Astrocyte (in vitro differentiated cells and primary cell): ENCODE data around the gene RGS17. TPM values are rescaled to one million over a fixed set of nuclear protein-coding genes. Genes with fewer than 3 reads are reported as not detected.

Experiments used
- DNase-seq: peaks from one replicate; pipeline ENCODE4 v3.0.0-alpha.2; 2010; ENCODE audit warnings: low read depth
- FAIRE-seq: peaks from 2 replicates; lab custom pipeline; 2011; peaks lifted over from hg19 to GRCh38; lab: Jason Lieb, UNC
- H2AFZ ChIP-seq: 2 replicates; pipeline ENCODE4 v1.6.0; 2012; ENCODE audit warnings: low read depth, low read length, inconsistent platforms
- H3K27ac ChIP-seq: 2 replicates; pipeline ENCODE4 v1.5.1; 2011; ENCODE audit warnings: low read depth, low read length, inconsistent platforms
- H3K27me3 ChIP-seq: 2 replicates; pipeline ENCODE4 v1.6.0; 2011; ENCODE audit warnings: low read length, inconsistent platforms; ENCODE audit not compliant: insufficient read depth
- H3K36me3 ChIP-seq: 2 replicates; pipeline ENCODE4 v1.5.1; 2011; ENCODE audit warnings: low read length, inconsistent platforms; ENCODE audit not compliant: insufficient read depth
- H3K4me1 ChIP-seq: 2 replicates; pipeline ENCODE4 v1.5.1; 2011; ENCODE audit warnings: low read length, inconsistent platforms; ENCODE audit not compliant: insufficient read depth
- H3K4me2 ChIP-seq: 2 replicates; pipeline ENCODE4 v1.6.0; 2012; ENCODE audit warnings: low read length, inconsistent platforms
- H3K4me3 ChIP-seq: 2 replicates; pipeline ENCODE4 v1.5.1; 2011; ENCODE audit warnings: low read depth, mild to moderate bottlenecking, low read length, inconsistent platforms; ENCODE audit not compliant: insufficient read depth
- H3K79me2 ChIP-seq: 2 replicates; pipeline ENCODE4 v1.6.0; 2012; ENCODE audit warnings: mild to moderate bottlenecking, low read length, inconsistent platforms; ENCODE audit not compliant: insufficient read depth
- H3K9ac ChIP-seq: 2 replicates; pipeline ENCODE4 v1.6.0; 2012; ENCODE audit warnings: mild to moderate bottlenecking, low read length, inconsistent platforms
- H3K9me3 ChIP-seq: 2 replicates; pipeline ENCODE4 v1.5.1; 2012; ENCODE audit warnings: low read depth, mild to moderate bottlenecking, low read length, inconsistent platforms; ENCODE audit not compliant: insufficient read depth
- H4K20me1 ChIP-seq: 2 replicates; pipeline ENCODE4 v1.6.0; 2012; ENCODE audit warnings: low read length, inconsistent platforms; ENCODE audit not compliant: insufficient read depth
- H3K27ac Mint-ChIP-seq: one replicate; pipeline ENCODE4 v1.8.0; 2021; ENCODE audit warnings: mild to moderate bottlenecking, mixed read lengths; ENCODE audit not compliant: unreplicated experiment
- H3K27me3 Mint-ChIP-seq: one replicate; pipeline ENCODE4 v1.8.0; 2021; ENCODE audit warnings: low read depth, mixed read lengths; ENCODE audit not compliant: unreplicated experiment
- H3K36me3 Mint-ChIP-seq: one replicate; pipeline ENCODE4 v1.8.0; 2021; ENCODE audit warnings: low read depth, mixed read lengths; ENCODE audit not compliant: unreplicated experiment
- H3K4me1 Mint-ChIP-seq: one replicate; pipeline ENCODE4 v1.8.0; 2021; ENCODE audit warnings: low read depth, mixed read lengths; ENCODE audit not compliant: unreplicated experiment
- H3K4me3 Mint-ChIP-seq: one replicate; pipeline ENCODE4 v1.8.0; 2021; ENCODE audit warnings: mild to moderate bottlenecking, moderate library complexity, mixed read lengths; ENCODE audit not compliant: unreplicated experiment
- H3K9me3 Mint-ChIP-seq: one replicate; pipeline ENCODE4 v1.8.0; 2021; ENCODE audit warnings: mild to moderate bottlenecking, mixed read lengths; ENCODE audit not compliant: unreplicated experiment
- CTCF ChIP-seq: IDR thresholded peaks from 2 replicates; pipeline ENCODE4 v1.5.1; 2011; ENCODE audit warnings: low read depth, mild to moderate bottlenecking, inconsistent platforms, low read length, moderate library complexity; ENCODE audit not compliant: insufficient read depth
- EZH2 ChIP-seq: IDR thresholded peaks from 2 replicates; pipeline ENCODE4 v1.6.1; 2012; ENCODE audit warnings: mild to moderate bottlenecking, low read length, inconsistent platforms; ENCODE audit not compliant: insufficient read depth
- total RNA-seq: library from RNA; stranded (reverse); gene quantifications from 2 replicates; pipeline ENCODE4 v1.2.1, GENCODE V29; 2021

The RGS17 gene
- total RNA-seq, 1 donor from 2014 or later = 3.4 TPM

- TF ChIP-seq EZH2 (no peak), CTCF (no peak)
- Mint-ChIP-seq H3K36me3 (no peaks in the 10 kb centered on the region), H3K4me1 (peaks cover 2% of the 10 kb centered on the region), H3K27me3 (peaks cover 6% of the 10 kb centered on the region), H3K27ac (peak overlapping the region; percentile 62), H3K9me3 (peaks cover 4% of the 10 kb centered on the region), H3K4me3 (peak overlapping the region; percentile 98)
- peak overlapping the region; percentile 98 for H2AFZ ChIP-seq
- FAIRE-seq (no peak), DNase-seq (no peak)
- peaks cover 3% of the 10 kb centered on the region for H3K79me2 ChIP-seq
- H3K27ac ChIP-seq = no peak overlapping the region
- H3K9ac ChIP-seq = peak overlapping the region; percentile 83
- no peaks in the 10 kb centered on the region for H3K27me3 ChIP-seq
- no peaks in the 10 kb centered on the region for H3K4me1 ChIP-seq
- H3K4me3 ChIP-seq = peak overlapping the region; percentile 91
- no peaks in the 10 kb centered on the region for H3K36me3 ChIP-seq
- peak overlapping the region; percentile 99 for H3K4me2 ChIP-seq
- H4K20me1 ChIP-seq = no peaks in the 10 kb centered on the region
- no peaks in the 10 kb centered on the region for H3K9me3 ChIP-seq
Observed at GRCh38 chr6:153129873-153130514, 1.1 kb downstream of the RGS17 start.

GRCh38 chr6:153126218-153126617 lies 4.9 kb downstream of the RGS17 start:
- peaks cover 6% of the 10 kb centered on the region for H3K27me3 Mint-ChIP-seq
- H3K27ac Mint-ChIP-seq = no peak overlapping the region
- H3K4me2 ChIP-seq = no peak overlapping the region
- H3K4me3 Mint-ChIP-seq = no peak overlapping the region
- no peak overlapping the region for H2AFZ ChIP-seq
- H3K4me3 ChIP-seq = no peak overlapping the region
- no peaks in the 10 kb centered on the region for H3K4me1 Mint-ChIP-seq
- peaks cover 3% of the 10 kb centered on the region for H3K79me2 ChIP-seq
- TF ChIP-seq EZH2 (no peak), CTCF (no peak)
- DNase-seq (no peak), FAIRE-seq (no peak)
- H4K20me1 ChIP-seq = no peaks in the 10 kb centered on the region
- no peaks in the 10 kb centered on the region for H3K4me1 ChIP-seq
- no peaks in the 10 kb centered on the region for H3K36me3 Mint-ChIP-seq
- H3K9me3 ChIP-seq = no peaks in the 10 kb centered on the region
- H3K36me3 ChIP-seq = no peaks in the 10 kb centered on the region
- no peaks in the 10 kb centered on the region for H3K9me3 Mint-ChIP-seq
- no peak overlapping the region for H3K27ac ChIP-seq
- no peaks in the 10 kb centered on the region for H3K27me3 ChIP-seq
- H3K9ac ChIP-seq = no peak overlapping the region

GRCh38 chr6:153125032-153125431 lies 6.0 kb downstream of the RGS17 start:
- Histone ChIP-seq H3K79me2 (peaks cover under 1% of the 10 kb centered on the region), H3K27ac (no peak overlapping the region), H2AFZ (no peak overlapping the region), H3K36me3 (no peaks in the 10 kb centered on the region), H3K9ac (no peak overlapping the region), H3K4me3 (no peak overlapping the region), H3K9me3 (no peaks in the 10 kb centered on the region), H3K4me2 (no peak overlapping the region), H3K27me3 (no peaks in the 10 kb centered on the region), H3K4me1 (no peaks in the 10 kb centered on the region), H4K20me1 (no peaks in the 10 kb centered on the region)
- H3K27ac Mint-ChIP-seq = no peak overlapping the region
- no peak overlapping the region for H3K4me3 Mint-ChIP-seq
- H3K36me3 Mint-ChIP-seq = no peaks in the 10 kb centered on the region
- FAIRE-seq (no peak), DNase-seq (no peak)
- H3K4me1 Mint-ChIP-seq = no peaks in the 10 kb centered on the region
- H3K9me3 Mint-ChIP-seq = no peaks in the 10 kb centered on the region
- peaks cover 6% of the 10 kb centered on the region for H3K27me3 Mint-ChIP-seq
- TF ChIP-seq CTCF (no peak), EZH2 (no peak)
